Upper lobe of left lung (tissue), 6 donors: ENCODE measurements around the gene CYB5A. TPM values are rescaled to one million over a fixed set of nuclear protein-coding genes. Genes with fewer than 3 reads are reported as not detected.

Experiments used
- small RNA-seq, 4 donors: library from RNA; depleted of rRNA; stranded (forward); fragments of <200 nt; gene quantifications; one replicate each; pipeline ENCODE3, GENCODE V24; 2016
- total RNA-seq, 6 donors: library from RNA; depleted of rRNA in 4 of 6; stranded (reverse); fragments of >200 nt in 4 of 6; gene quantifications; one replicate each; pipeline versions ENCODE4 v1.1.0 to v1.2.1, GENCODE V29; 2016 to 2021
- donor health status: DM: no; HTN: no; CAD: no; lungs with moderate emphysema.
- donor health status: DM: no; HTN: yes; CAD: no; lungs with severe emphysema.

Gene CYB5A
- total RNA-seq, 6 donors from 2014 or later, result 291 to 729 (median 637) TPM

Small RNAs within 50 kb of the gene (small RNA-seq; reads per million reads assigned to genes)
- 0 reads per million in 4 donors for gene RN7SL551P

Other genes starting within 250 kb of the CYB5A start
- gene FBXO15, start 144.1 kb downstream of the CYB5A start, total RNA-seq, result 10 to 100 TPM in 1 of 6 donors, 1 to 10 TPM in 4, under 1 TPM in 1; 0.83 to 11.9 (median 2.6) TPM
- 10 to 100 TPM; 13.0 to 48.2 (median 23.3) TPM for gene TIMM21, start 143.4 kb downstream of the CYB5A start, total RNA-seq
- 1 to 10 TPM in 2 of 6 donors, under 1 TPM in 4; under 0.01 to 1.6 (median 0.22) TPM for gene C18orf63, start 23.9 kb upstream of the CYB5A start, total RNA-seq
- under 1 TPM in 2 of 6 donors, not detected in 4; 0.13 to 0.89 TPM for gene DIPK1C, start 165.3 kb upstream of the CYB5A start, total RNA-seq
- 100 to 1,000 TPM; 147 to 279 (median 196) TPM for gene CNDP2, start 204.4 kb upstream of the CYB5A start, total RNA-seq
- not detected for gene CNDP1, start 242.5 kb upstream of the CYB5A start, total RNA-seq